Renal cortex interstitium (tissue), 11 donors: ENCODE results near the gene NFAT5. TPM values are rescaled to one million over a fixed set of nuclear protein-coding genes. Genes with fewer than 3 reads are reported as not detected.

ENCODE experiments used
- DNase-seq, 11 donors: peaks; one replicate each; pipeline ENCODE4 v3.0.0-alpha.2; 2013; ENCODE audit warnings: low read depth in 9 of 11, low spot score in 4 of 11; ENCODE audit errors: extremely low read depth in 1 of 11
- polyA plus RNA-seq, 3 donors: library from polyadenylated mRNA; unstranded; fragments of 120-200 nt; gene quantifications; one replicate each; pipeline ENCODE4 v1.2.1, GENCODE V29; 2013; ENCODE audit not compliant: insufficient read length in 3 of 3

The NFAT5 gene
- polyA plus RNA-seq, 3 donors: 36.5 to 64.6 (median 42.7) TPM

- DNase-seq: no peak
Observed at GRCh38 chr16:69745232-69745612, 179.5 kb downstream of the NFAT5 start.

GRCh38 chr16:69745959-69746358, 180.2 kb downstream of the NFAT5 start:
- DNase-seq: no peak

- DNase-seq: no peak
Observed at GRCh38 chr16:69747115-69747514, 181.3 kb downstream of the NFAT5 start.

GRCh38 chr16:69748694-69749345, 183.1 kb downstream of the NFAT5 start:
- no peak for DNase-seq

GRCh38 chr16:69754143-69754468, 188.3 kb downstream of the NFAT5 start:
- DNase-seq: peak in 1 of 11 donors; percentile 11

Other genes with a start within 250 kb of the NFAT5 start
- 1 to 10 TPM; 3.6 to 7.6 (median 5.6) TPM for gene PDF, start 235.4 kb upstream of the NFAT5 start, polyA plus RNA-seq
- 10 to 100 TPM; 31.8 to 35.8 (median 32.8) TPM for gene COG8, start 226.4 kb upstream of the NFAT5 start, polyA plus RNA-seq
- gene NIP7, start 226.2 kb upstream of the NFAT5 start, polyA plus RNA-seq: 10 to 100 TPM; 29.5 to 39.7 (median 33.1) TPM
- gene TMED6, start 214.2 kb upstream of the NFAT5 start, polyA plus RNA-seq: 1 to 10 TPM; 2.7 to 3.9 (median 3.0) TPM
- gene TERF2, start 180.0 kb upstream of the NFAT5 start, polyA plus RNA-seq: 10 to 100 TPM; 43.3 to 47.6 (median 44.9) TPM
- 100 to 1,000 TPM; 132 to 150 (median 141) TPM for gene CYB5B, start 141.3 kb upstream of the NFAT5 start, polyA plus RNA-seq
- 10 to 100 TPM; 21.2 to 25.5 (median 21.7) TPM for gene NQO1, start 160.6 kb downstream of the NFAT5 start, polyA plus RNA-seq
- gene NOB1, start 189.0 kb downstream of the NFAT5 start, polyA plus RNA-seq: 10 to 100 TPM; 62.3 to 69.1 (median 67.5) TPM
- 10 to 100 TPM; 41.6 to 55.1 (median 45.4) TPM for gene WWP2, start 196.4 kb downstream of the NFAT5 start, polyA plus RNA-seq